PC-3 (cell line): ENCODE measurements around the gene TAP2. TPM values are rescaled to one million over a fixed set of nuclear protein-coding genes. Genes with fewer than 3 reads are reported as not detected.

ENCODE experiments used
- ATAC-seq: fragments of 200-7000 bp; cut with Tn5 transposase; 2 replicates; pipeline ENCODE4 v1.9.1; 2020; ENCODE audit warnings: mild to moderate bottlenecking, moderate library complexity
- BruUV-seq: library from RNA; stranded (reverse); fragments of 400-500 nt; replicated peaks from 2 replicates; lab custom pipeline; 2021; lab: Mats Ljungman, UMichigan
- CTCF ChIA-PET: fragments of 300-600 bp; sonication (Branson Sonifier 250); formaldehyde crosslinking; loops from one replicate; lab custom pipeline; 2022; ENCODE audit warnings: antibody characterized with exemption; lab: Charles Lee
- POLR2A ChIA-PET: fragments of 300-600 bp; sonication (Branson Sonifier 250); formaldehyde crosslinking; loops from one replicate; lab custom pipeline; 2022; ENCODE audit warnings: antibody characterized with exemption; ENCODE audit not compliant: unreplicated experiment; lab: Charles Lee
- DNase-seq: peaks from one replicate; pipeline ENCODE4 v3.0.0-alpha.2; 2015
- H2AFZ ChIP-seq: fragments of 300-600 bp; sonication (generic); 2 replicates; pipeline ENCODE4 v1.6.0; 2016; ENCODE audit warnings: antibody characterized with exemption, low read length
- H3F3A ChIP-seq: fragments of 300-600 bp; sonication (generic); one replicate; pipeline ENCODE4 v1.6.0; 2017; ENCODE audit warnings: antibody characterized with exemption, low read length, control low read depth, mild to moderate bottlenecking; ENCODE audit not compliant: unreplicated experiment
- H3K27ac ChIP-seq: fragments of 300-600 bp; sonication (generic); 2 replicates; pipeline ENCODE4 v1.5.1; 2016; ENCODE audit warnings: mild to moderate bottlenecking, low read length
- H3K27me3 ChIP-seq: fragments of 300-600 bp; sonication (generic); 2 replicates; pipeline ENCODE4 v1.6.1; 2016; ENCODE audit warnings: low read length, mixed read lengths
- H3K36me3 ChIP-seq: fragments of 300-600 bp; sonication (generic); 2 replicates; pipeline ENCODE4 v1.6.1; 2016; ENCODE audit warnings: low read depth, mixed run types, low read length, mixed read lengths
- H3K4me1 ChIP-seq: fragments of 300-600 bp; sonication (generic); 2 replicates; pipeline ENCODE4 v1.5.1; 2016; ENCODE audit warnings: low read length; ENCODE audit not compliant: insufficient read depth
- H3K4me2 ChIP-seq: fragments of 300-600 bp; sonication (generic); 2 replicates; pipeline ENCODE4 v1.6.0; 2016; ENCODE audit warnings: low read length
- H3K4me3 ChIP-seq: fragments of 300-600 bp; sonication (generic); 2 replicates; pipeline ENCODE4 v1.5.1; 2016; ENCODE audit warnings: mild to moderate bottlenecking, low read length, mixed read lengths
- H3K79me2 ChIP-seq: fragments of 300-600 bp; sonication (generic); 2 replicates; pipeline ENCODE4 v1.6.1; 2017; ENCODE audit warnings: low read length, mixed read lengths
- H3K9ac ChIP-seq: fragments of 300-600 bp; sonication (generic); 2 replicates; pipeline ENCODE4 v1.6.0; 2016; ENCODE audit warnings: mild to moderate bottlenecking, low read length
- H3K9me2 ChIP-seq: fragments of 300-600 bp; sonication (generic); replicated peaks from 2 replicates; pipeline ENCODE4 v1.6.1; 2016; ENCODE audit warnings: mixed run types, low read length, mixed read lengths
- H3K9me3 ChIP-seq: fragments of 300-600 bp; sonication (generic); 2 replicates; pipeline ENCODE4 v1.6.1; 2016; ENCODE audit warnings: low read length, mixed read lengths
- H4K20me1 ChIP-seq: fragments of 300-600 bp; sonication (generic); 2 replicates; pipeline ENCODE4 v1.6.1; 2016; ENCODE audit warnings: low read length, mixed read lengths
- CTCF ChIP-seq: fragments of 300-600 bp; sonication (generic); conservative IDR thresholded peaks from 2 replicates; pipeline ENCODE4 v1.5.1; 2017; ENCODE audit warnings: antibody characterized with exemption, low read depth, mild to moderate bottlenecking, low read length
- EZH2 ChIP-seq: fragments of 300-600 bp; sonication (generic); IDR thresholded peaks from one replicate; pipeline ENCODE4 v1.6.1; 2017; ENCODE audit warnings: antibody characterized with exemption, mild to moderate bottlenecking, low read length; ENCODE audit not compliant: unreplicated experiment
- EZH2phosphoT487 ChIP-seq: fragments of 300-600 bp; sonication (generic); IDR thresholded peaks from 2 replicates; pipeline ENCODE4 v1.6.1; 2018; ENCODE audit warnings: mild to moderate bottlenecking, antibody characterized with exemption, low read length, borderline replicate concordance
- intact Hi-C: fragments of 100-400 bp; cut with micrococcal nuclease; formaldehyde crosslinking; loops from 2 replicates; pipeline ENCODE4 v1.9.0; 2023
- total RNA-seq: library from RNA; depleted of rRNA; stranded (reverse); fragments of >200 nt; gene quantifications from 2 replicates; pipeline ENCODE4 v1.2.3, GENCODE V29; 2014

Gene TAP2
- total RNA-seq, 1 experiment from 2014 or later, result 93.0 TPM

GRCh38 chr6:32839356-32839755 is 817 bp upstream of the TAP2 start:
- Histone ChIP-seq H4K20me1 (no peaks in the 10 kb centered on the region), H3K9me3 (no peaks in the 10 kb centered on the region), H3K27ac (no peak overlapping the region), H3K79me2 (peaks cover 22% of the 10 kb centered on the region), H3K4me3 (no peak overlapping the region), H3K27me3 (no peaks in the 10 kb centered on the region), H3K9ac (no peak overlapping the region), H3K4me1 (peaks cover 25% of the 10 kb centered on the region), H3F3A (no peaks in the 10 kb centered on the region), H2AFZ (no peak overlapping the region), H3K9me2 (no peaks in the 10 kb centered on the region), H3K36me3 (no peaks in the 10 kb centered on the region), H3K4me2 (no peak overlapping the region)
- no peak for TF ChIP-seq EZH2phosphoT487
- TF ChIP-seq CTCF, result no peak
- no peak for TF ChIP-seq EZH2
- no TSS peak for BruUV-seq
- ChIA-PET POLR2A (no interaction called here), CTCF (interaction anchor here (1.2 to 2.3 kb wide), 5 partner anchors 15 to 114 kb away, joined by 7 to 90 read pairs (median 19); partner anchors contain the start of genes HLA-DMA, PSMB9 and TAP1)
- intact Hi-C loops, result loop anchor here (5.0 kb wide), 1 partner anchor 143 kb away; no protein-coding TSS in a partner anchor
- DNase-seq (no peak), ATAC-seq (no peak)

- Histone ChIP-seq H3K27ac (peak overlapping the region; percentile 54; the same call in 1 of the 2 replicates), H3K36me3 (0 out of 2 replicates have a peak, but pooled peaks cover 3% of the 10 kb centered on the region), H3K27me3 (no peaks in the 10 kb centered on the region), H2AFZ (peak overlapping the region; percentile 91), H3K79me2 (peaks cover 22% of the 10 kb centered on the region), H3K9ac (peak overlapping the region; percentile 86), H3K4me3 (peak overlapping the region; percentile 96), H3K9me3 (no peaks in the 10 kb centered on the region), H3F3A (no peaks in the 10 kb centered on the region), H3K4me1 (peaks cover 18% of the 10 kb centered on the region), H4K20me1 (no peaks in the 10 kb centered on the region), H3K9me2 (no peaks in the 10 kb centered on the region), H3K4me2 (peak overlapping the region; percentile 100)
- intact Hi-C loops, result loop anchor here (1.0 to 5.0 kb wide), 4 partner anchors 16 to 145 kb away; partner anchors contain the start of gene TAP1
- peak; percentile 21 for ATAC-seq
- TSS peak; percentile 19 for BruUV-seq
- ChIA-PET POLR2A (interaction anchor here (1.1 kb wide), 1 partner anchor 16 kb away, joined by 12 read pairs; the partner anchor contains the start of genes PSMB9 and TAP1), CTCF (interaction anchor here (0.8 to 2.3 kb wide), 9 partner anchors 16 to 1177 kb away, joined by 3 to 90 read pairs (median 7); partner anchors contain the start of genes C6orf47, HLA-DMA, PSMB9 and TAP1)
- TF ChIP-seq EZH2 (no peak), EZH2phosphoT487 (no peak), CTCF (no peak)
- DNase-seq, result peak; percentile 55
Observed at GRCh38 chr6:32837651-32838113, 857 bp downstream of the TAP2 start.

GRCh38 chr6:32836873-32837272 is 1.7 kb downstream of the TAP2 start:
- H3K9me3 ChIP-seq, result no peaks in the 10 kb centered on the region
- ChIA-PET POLR2A (no interaction called here), CTCF (no interaction called here)
- H3K4me1 ChIP-seq, result peaks cover 18% of the 10 kb centered on the region
- intact Hi-C loops, result loop anchor here (5.0 kb wide), 1 partner anchor 145 kb away; no protein-coding TSS in a partner anchor
- no peak for ATAC-seq
- no peak overlapping the region for H3K27ac ChIP-seq
- peak overlapping the region; percentile 96 for H3K4me3 ChIP-seq
- H2AFZ ChIP-seq, result no peak overlapping the region
- no peaks in the 10 kb centered on the region for H4K20me1 ChIP-seq
- DNase-seq, result no peak
- no peaks in the 10 kb centered on the region for H3F3A ChIP-seq
- no TSS peak for BruUV-seq
- H3K27me3 ChIP-seq, result no peaks in the 10 kb centered on the region
- TF ChIP-seq CTCF (no peak), EZH2phosphoT487 (no peak), EZH2 (no peak)
- no peak overlapping the region for H3K9ac ChIP-seq
- H3K9me2 ChIP-seq, result no peaks in the 10 kb centered on the region
- 0 out of 2 replicates have a peak, but pooled peaks cover 3% of the 10 kb centered on the region for H3K36me3 ChIP-seq
- peaks cover 22% of the 10 kb centered on the region for H3K79me2 ChIP-seq
- H3K4me2 ChIP-seq, result peak overlapping the region; percentile 100
